C4-2B (cell line): ENCODE data around the gene OR2T10.

Source experiments
- CTCF ChIP-seq: fragments of 450-650 bp; conservative IDR thresholded peaks from 2 replicates; pipeline ENCODE4 v1.5.1; 2017; ENCODE audit warnings: mild to moderate bottlenecking
- ZFX ChIP-seq: fragments of 450-650 bp; IDR thresholded peaks from 2 replicates; pipeline ENCODE4 v1.6.1; 2017

DNA sequence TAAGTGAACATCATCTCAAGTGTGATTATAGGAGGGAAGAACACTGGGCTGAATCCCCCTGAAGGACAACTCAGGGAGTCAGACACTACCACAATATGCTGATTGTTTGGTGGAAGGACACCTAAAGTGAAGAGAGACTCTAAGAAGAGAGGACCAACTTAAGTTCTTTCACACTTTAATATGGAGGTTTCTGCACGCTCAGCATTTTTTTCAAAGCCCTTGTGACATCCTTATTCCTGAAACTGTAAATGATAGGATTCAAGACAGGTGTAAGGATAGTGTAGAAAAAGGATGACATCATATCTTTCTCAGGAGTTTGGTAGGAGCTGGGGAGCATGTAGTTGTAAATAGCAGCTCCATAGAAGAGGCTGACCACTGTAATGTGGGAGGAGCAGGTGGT is 4.8 kb downstream of the OR2T10 start:
- TF ChIP-seq CTCF (no peak), ZFX (no peak)
